Mucosa of rectum (tissue), 2 donors: Measurements from ENCODE around the gene EPHA3.
A peak's percentile ranks its signal among the peaks of the same experiment; 100 is the strongest.

Experiments
- H3K27ac ChIP-seq, 2 donors: one replicate each; pipeline ENCODE4 v1.7.0; 2013; ENCODE audit warnings: inconsistent platforms in 2 of 2, low read depth in 2 of 2, low read length in 2 of 2
- H3K27me3 ChIP-seq, 2 donors: one replicate each; pipeline ENCODE4 v1.7.0; 2013; ENCODE audit warnings: low read length in 2 of 2; ENCODE audit not compliant: control insufficient read depth in 2 of 2, insufficient read depth in 2 of 2
- H3K36me3 ChIP-seq, 2 donors: one replicate each; pipeline ENCODE4 v1.7.0; 2013; ENCODE audit warnings: low read length in 2 of 2; ENCODE audit not compliant: control insufficient read depth in 2 of 2, insufficient read depth in 2 of 2
- H3K4me1 ChIP-seq, 2 donors: one replicate each; pipeline ENCODE4 v1.7.0; 2013; ENCODE audit warnings: low read length in 2 of 2, mild to moderate bottlenecking in 1 of 2; ENCODE audit not compliant: control insufficient read depth in 2 of 2, insufficient read depth in 2 of 2
- H3K4me3 ChIP-seq, 2 donors: one replicate each; pipeline ENCODE4 v1.7.0; 2013; ENCODE audit warnings: low read length in 2 of 2
- H3K9ac ChIP-seq, 2 donors: one replicate each; pipeline ENCODE4 v1.7.0; 2013; ENCODE audit warnings: low read length in 2 of 2, low read depth in 1 of 2, mild to moderate bottlenecking in 1 of 2
- H3K9me3 ChIP-seq, 2 donors: one replicate each; pipeline ENCODE4 v1.7.0; 2013; ENCODE audit warnings: low read length in 2 of 2; ENCODE audit not compliant: control insufficient read depth in 2 of 2
- donor health status: healthy.
- donor health status: Normal muscosa, but diverticular disease.

The EPHA3 gene

GRCh38 chr3:89107461-89108290, at the start of gene EPHA3:
TSS of gene EPHA3 (plus strand) at chr3:89107621. CDS start at chr3:89107749, 128 bp downstream.
- no peaks in the 10 kb centered on the region for H3K36me3 ChIP-seq
- no peaks in the 10 kb centered on the region for H3K9me3 ChIP-seq
- H3K9ac ChIP-seq: peak within 1 kb of the TSS in 1 of 2 donors; percentile 40
- peaks cover 2 to 4% of the 10 kb centered on the region in 2 donors for H3K27me3 ChIP-seq
- peak within 1 kb of the TSS; percentile 65 to 69 for H3K4me3 ChIP-seq
- no peak within 1 kb of the TSS for H3K27ac ChIP-seq
- peaks cover 0 to 4% of the 10 kb centered on the region in 2 donors for H3K4me1 ChIP-seq

- Histone ChIP-seq H3K4me1 (no peaks in the 10 kb centered on the region), H3K27ac (no peak overlapping the region), H3K36me3 (no peaks in the 10 kb centered on the region), H3K9me3 (no peaks in the 10 kb centered on the region), H3K4me3 (no peak overlapping the region), H3K9ac (no peak overlapping the region), H3K27me3 (no peaks in the 10 kb centered on the region)
These were observed 49.0 kb upstream of the EPHA3 start for GRCh38 chr3:89058371-89058770.

DNA sequence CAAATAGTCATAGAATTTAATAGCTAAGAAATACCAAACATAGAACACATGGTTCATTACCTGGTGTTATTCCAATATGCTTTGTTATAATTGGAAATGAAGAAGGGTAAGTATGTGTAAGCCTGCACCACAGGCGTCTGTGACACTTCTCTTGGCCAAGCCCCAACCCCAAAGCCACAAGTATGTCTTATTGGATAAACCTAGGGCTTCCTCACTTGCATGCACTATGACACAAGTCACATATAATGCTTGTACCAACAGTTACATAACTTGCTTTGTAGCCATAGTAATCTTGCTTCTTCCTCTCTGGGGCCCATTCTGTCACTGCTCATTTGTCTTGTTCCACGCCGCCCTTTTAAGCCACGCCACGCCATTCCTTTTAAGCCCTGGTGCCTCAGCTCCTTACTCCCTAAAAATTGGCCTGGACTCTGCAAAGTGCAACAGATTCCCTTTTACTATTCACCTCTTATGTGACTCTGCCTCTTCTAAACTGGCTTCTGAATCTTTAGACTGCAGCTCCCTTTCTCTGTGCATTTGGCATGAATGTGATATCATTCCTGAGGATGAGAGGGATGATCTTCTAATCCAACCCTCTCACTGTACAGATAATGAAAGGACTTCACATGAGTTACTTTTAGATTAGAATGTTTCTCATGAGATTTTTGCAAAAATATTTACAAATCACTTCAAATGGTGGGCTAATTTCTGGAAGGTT, 48.1 kb upstream of the EPHA3 start:
- Histone ChIP-seq H3K9ac (no peak overlapping the region), H3K9me3 (no peaks in the 10 kb centered on the region), H3K4me1 (no peaks in the 10 kb centered on the region), H3K4me3 (no peak overlapping the region), H3K36me3 (no peaks in the 10 kb centered on the region), H3K27me3 (no peaks in the 10 kb centered on the region), H3K27ac (no peak overlapping the region)

DNA sequence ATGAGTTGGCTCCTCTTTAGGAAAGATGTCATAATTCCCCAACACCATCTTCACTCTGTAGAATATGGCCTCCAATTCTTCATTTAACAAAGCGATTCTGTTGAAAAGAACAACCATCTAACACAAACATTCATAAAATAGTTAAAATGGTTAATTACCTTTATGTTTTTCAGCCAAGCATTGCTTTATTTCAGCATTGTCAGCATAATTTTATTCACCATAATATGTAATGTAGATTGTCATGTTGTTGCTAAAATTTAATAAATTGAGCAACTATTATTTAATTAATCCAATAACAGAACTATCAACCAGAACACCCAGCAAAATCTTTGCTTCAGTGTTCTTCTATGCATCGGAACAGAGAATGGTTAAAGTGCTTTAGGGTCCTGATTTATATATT, 46.2 kb upstream of the EPHA3 start:
- Histone ChIP-seq H3K9me3 (no peaks in the 10 kb centered on the region), H3K27me3 (no peaks in the 10 kb centered on the region), H3K9ac (no peak overlapping the region), H3K4me3 (no peak overlapping the region), H3K4me1 (no peaks in the 10 kb centered on the region), H3K27ac (no peak overlapping the region), H3K36me3 (no peaks in the 10 kb centered on the region)

DNA sequence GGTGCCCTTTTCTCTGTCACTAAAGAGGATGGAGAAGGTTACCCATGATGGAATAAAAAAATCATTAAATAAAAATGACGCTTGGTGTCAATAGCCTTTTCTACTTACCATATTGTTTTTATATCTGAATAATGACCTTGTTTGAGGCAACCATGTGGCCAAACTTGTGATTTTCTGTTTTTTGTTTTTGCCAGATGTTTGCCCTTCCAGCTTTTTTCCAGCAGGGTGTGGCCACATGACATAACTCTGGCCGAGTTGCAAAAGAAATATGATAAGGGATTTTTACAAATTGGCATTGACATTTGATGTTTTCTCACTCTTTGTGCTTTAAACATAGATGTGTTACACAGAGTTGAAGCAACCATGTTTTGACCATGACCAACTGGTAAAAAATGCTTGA, 39.7 kb upstream of the EPHA3 start:
- Histone ChIP-seq H3K27ac (no peak overlapping the region), H3K4me1 (no peaks in the 10 kb centered on the region), H3K36me3 (no peaks in the 10 kb centered on the region), H3K4me3 (no peak overlapping the region), H3K27me3 (no peaks in the 10 kb centered on the region), H3K9ac (no peak overlapping the region), H3K9me3 (no peaks in the 10 kb centered on the region)

DNA sequence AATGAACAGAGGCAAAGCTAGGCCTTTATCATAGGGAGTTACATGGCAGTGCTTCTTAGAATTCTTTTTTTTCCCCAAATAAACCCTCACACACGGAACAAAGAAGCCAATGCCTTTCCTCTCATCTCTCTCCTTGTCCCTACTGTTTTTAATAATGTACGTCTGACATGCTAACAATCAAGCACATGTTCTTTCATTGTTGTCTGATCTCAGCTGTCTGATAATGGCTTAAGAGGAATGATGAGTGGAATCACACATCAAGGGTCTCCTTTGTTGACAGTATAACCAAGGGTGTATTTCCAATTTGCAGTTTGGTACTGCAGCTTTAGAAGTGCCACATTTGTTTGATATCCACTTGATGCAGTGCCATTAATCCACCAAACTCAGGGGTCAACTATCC, 34.8 kb upstream of the EPHA3 start:
- H3K27ac ChIP-seq: no peak overlapping the region
- no peaks in the 10 kb centered on the region for H3K4me1 ChIP-seq
- no peaks in the 10 kb centered on the region for H3K9me3 ChIP-seq
- no peaks in the 10 kb centered on the region for H3K36me3 ChIP-seq
- no peak overlapping the region for H3K9ac ChIP-seq
- no peak overlapping the region for H3K4me3 ChIP-seq
- H3K27me3 ChIP-seq: no peaks in the 10 kb centered on the region

GRCh38 chr3:89079944-89080343, 27.5 kb upstream of the EPHA3 start:
- Histone ChIP-seq H3K9ac (no peak overlapping the region), H3K27ac (no peak overlapping the region), H3K9me3 (no peaks in the 10 kb centered on the region), H3K4me1 (no peaks in the 10 kb centered on the region), H3K36me3 (no peaks in the 10 kb centered on the region), H3K4me3 (no peak overlapping the region), H3K27me3 (no peaks in the 10 kb centered on the region)

DNA sequence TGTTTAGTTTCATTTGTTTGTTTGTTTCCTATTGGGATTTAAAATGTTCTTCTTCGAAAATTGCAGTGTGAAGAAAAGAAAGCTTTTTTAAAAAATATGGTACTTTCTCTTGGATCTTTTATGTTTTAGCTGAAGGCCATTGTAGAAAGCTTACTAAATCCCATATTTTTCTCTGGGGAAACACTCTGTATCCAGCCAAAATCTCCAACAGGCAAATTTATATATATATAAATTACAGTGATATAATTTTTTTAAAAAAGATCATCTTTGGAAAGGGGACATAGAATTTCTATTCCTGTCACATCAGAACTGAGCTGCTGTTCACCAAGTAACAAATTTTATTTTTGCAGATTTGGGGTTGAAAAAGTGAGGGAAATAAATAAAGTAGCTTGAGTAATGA, 19.6 kb upstream of the EPHA3 start:
- no peak overlapping the region for H3K4me3 ChIP-seq
- no peaks in the 10 kb centered on the region for H3K4me1 ChIP-seq
- no peak overlapping the region for H3K27ac ChIP-seq
- H3K36me3 ChIP-seq: no peaks in the 10 kb centered on the region
- no peak overlapping the region for H3K9ac ChIP-seq
- H3K27me3 ChIP-seq: no peaks in the 10 kb centered on the region
- H3K9me3 ChIP-seq: no peaks in the 10 kb centered on the region

DNA sequence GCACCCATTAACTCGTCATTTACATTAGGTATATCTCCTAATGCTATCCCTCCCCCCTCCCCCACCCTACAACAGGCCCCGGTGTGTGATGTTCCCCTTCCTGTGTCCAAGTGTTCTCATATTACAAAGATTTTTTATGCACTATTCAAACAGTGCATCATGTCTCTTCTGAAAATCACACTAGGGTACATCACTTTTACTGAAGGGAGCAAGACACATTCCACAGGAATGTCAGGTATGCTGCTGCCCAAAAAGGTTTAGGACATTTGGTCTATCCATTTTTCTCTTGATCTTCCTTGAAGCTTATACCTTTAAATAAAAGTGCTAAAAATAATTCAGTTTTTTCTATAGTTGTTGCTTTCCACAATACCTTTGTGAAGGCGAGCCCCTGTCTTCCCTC, 9.2 kb upstream of the EPHA3 start:
- Histone ChIP-seq H3K9ac (no peak overlapping the region), H3K27ac (no peak overlapping the region), H3K36me3 (no peaks in the 10 kb centered on the region), H3K27me3 (no peaks in the 10 kb centered on the region), H3K9me3 (no peaks in the 10 kb centered on the region), H3K4me1 (no peaks in the 10 kb centered on the region), H3K4me3 (no peak overlapping the region)

- Histone ChIP-seq H3K9ac (no peak overlapping the region), H3K4me1 (no peaks in the 10 kb centered on the region), H3K4me3 (no peak overlapping the region), H3K27ac (no peak overlapping the region), H3K27me3 (no peaks in the 10 kb centered on the region), H3K9me3 (no peaks in the 10 kb centered on the region), H3K36me3 (no peaks in the 10 kb centered on the region)
These were observed 8.3 kb upstream of the EPHA3 start for GRCh38 chr3:89098964-89099585.
